Astrocyte (in vitro differentiated cells and primary cell): ENCODE results near the gene BTG2. TPM values are rescaled to one million over a fixed set of nuclear protein-coding genes. Genes with fewer than 3 reads are reported as not detected.

Experiments
- DNase-seq: peaks from one replicate; pipeline ENCODE4 v3.0.0-alpha.2; 2010; ENCODE audit warnings: low read depth
- FAIRE-seq: peaks from 2 replicates; lab custom pipeline; 2011; peaks lifted over from hg19 to GRCh38; lab: Jason Lieb, UNC
- H2AFZ ChIP-seq: 2 replicates; pipeline ENCODE4 v1.6.0; 2012; ENCODE audit warnings: low read depth, low read length, inconsistent platforms
- H3K27ac ChIP-seq: 2 replicates; pipeline ENCODE4 v1.5.1; 2011; ENCODE audit warnings: low read depth, low read length, inconsistent platforms
- H3K27me3 ChIP-seq: 2 replicates; pipeline ENCODE4 v1.6.0; 2011; ENCODE audit warnings: low read length, inconsistent platforms; ENCODE audit not compliant: insufficient read depth
- H3K36me3 ChIP-seq: 2 replicates; pipeline ENCODE4 v1.5.1; 2011; ENCODE audit warnings: low read length, inconsistent platforms; ENCODE audit not compliant: insufficient read depth
- H3K4me1 ChIP-seq: 2 replicates; pipeline ENCODE4 v1.5.1; 2011; ENCODE audit warnings: low read length, inconsistent platforms; ENCODE audit not compliant: insufficient read depth
- H3K4me2 ChIP-seq: 2 replicates; pipeline ENCODE4 v1.6.0; 2012; ENCODE audit warnings: low read length, inconsistent platforms
- H3K4me3 ChIP-seq: 2 replicates; pipeline ENCODE4 v1.5.1; 2011; ENCODE audit warnings: low read depth, mild to moderate bottlenecking, low read length, inconsistent platforms; ENCODE audit not compliant: insufficient read depth
- H3K79me2 ChIP-seq: 2 replicates; pipeline ENCODE4 v1.6.0; 2012; ENCODE audit warnings: mild to moderate bottlenecking, low read length, inconsistent platforms; ENCODE audit not compliant: insufficient read depth
- H3K9ac ChIP-seq: 2 replicates; pipeline ENCODE4 v1.6.0; 2012; ENCODE audit warnings: mild to moderate bottlenecking, low read length, inconsistent platforms
- H3K9me3 ChIP-seq: 2 replicates; pipeline ENCODE4 v1.5.1; 2012; ENCODE audit warnings: low read depth, mild to moderate bottlenecking, low read length, inconsistent platforms; ENCODE audit not compliant: insufficient read depth
- H4K20me1 ChIP-seq: 2 replicates; pipeline ENCODE4 v1.6.0; 2012; ENCODE audit warnings: low read length, inconsistent platforms; ENCODE audit not compliant: insufficient read depth
- H3K27ac Mint-ChIP-seq: one replicate; pipeline ENCODE4 v1.8.0; 2021; ENCODE audit warnings: mild to moderate bottlenecking, mixed read lengths; ENCODE audit not compliant: unreplicated experiment
- H3K27me3 Mint-ChIP-seq: one replicate; pipeline ENCODE4 v1.8.0; 2021; ENCODE audit warnings: low read depth, mixed read lengths; ENCODE audit not compliant: unreplicated experiment
- H3K36me3 Mint-ChIP-seq: one replicate; pipeline ENCODE4 v1.8.0; 2021; ENCODE audit warnings: low read depth, mixed read lengths; ENCODE audit not compliant: unreplicated experiment
- H3K4me1 Mint-ChIP-seq: one replicate; pipeline ENCODE4 v1.8.0; 2021; ENCODE audit warnings: low read depth, mixed read lengths; ENCODE audit not compliant: unreplicated experiment
- H3K4me3 Mint-ChIP-seq: one replicate; pipeline ENCODE4 v1.8.0; 2021; ENCODE audit warnings: mild to moderate bottlenecking, moderate library complexity, mixed read lengths; ENCODE audit not compliant: unreplicated experiment
- H3K9me3 Mint-ChIP-seq: one replicate; pipeline ENCODE4 v1.8.0; 2021; ENCODE audit warnings: mild to moderate bottlenecking, mixed read lengths; ENCODE audit not compliant: unreplicated experiment
- CTCF ChIP-seq: IDR thresholded peaks from 2 replicates; pipeline ENCODE4 v1.5.1; 2011; ENCODE audit warnings: low read depth, mild to moderate bottlenecking, inconsistent platforms, low read length, moderate library complexity; ENCODE audit not compliant: insufficient read depth
- EZH2 ChIP-seq: IDR thresholded peaks from 2 replicates; pipeline ENCODE4 v1.6.1; 2012; ENCODE audit warnings: mild to moderate bottlenecking, low read length, inconsistent platforms; ENCODE audit not compliant: insufficient read depth
- total RNA-seq: library from RNA; stranded (reverse); gene quantifications from 2 replicates; pipeline ENCODE4 v1.2.1, GENCODE V29; 2021

The BTG2 gene
- total RNA-seq, 1 donor from 2014 or later = 58.3 TPM

- TF ChIP-seq CTCF (no peak), EZH2 (no peak)
- Histone ChIP-seq H3K27me3 (peaks cover 5% of the 10 kb centered on the region), H3K4me2 (no peak overlapping the region), H3K79me2 (no peaks in the 10 kb centered on the region), H3K9ac (no peak overlapping the region), H4K20me1 (no peaks in the 10 kb centered on the region), H3K36me3 (no peaks in the 10 kb centered on the region), H3K4me3 (no peak overlapping the region), H3K27ac (no peak overlapping the region), H3K9me3 (no peaks in the 10 kb centered on the region), H2AFZ (no peak overlapping the region), H3K4me1 (peaks cover 8% of the 10 kb centered on the region)
- Mint-ChIP-seq H3K4me1 (peaks cover 5% of the 10 kb centered on the region), H3K27me3 (peaks cover 23% of the 10 kb centered on the region), H3K4me3 (no peak overlapping the region), H3K27ac (no peak overlapping the region), H3K9me3 (no peaks in the 10 kb centered on the region), H3K36me3 (no peaks in the 10 kb centered on the region)
- DNase-seq = no peak
- FAIRE-seq = no peak
These were observed 13.9 kb upstream of the BTG2 start for GRCh38 chr1:203291201-203292096.

GRCh38 chr1:203295796-203296195 is 9.5 kb upstream of the BTG2 start:
- no peak overlapping the region for H3K9ac ChIP-seq
- no peak overlapping the region for H3K27ac ChIP-seq
- no peaks in the 10 kb centered on the region for H3K36me3 ChIP-seq
- no peak for DNase-seq
- H3K27ac Mint-ChIP-seq = no peak overlapping the region
- no peak for FAIRE-seq
- H3K4me1 ChIP-seq = no peaks in the 10 kb centered on the region
- H3K4me1 Mint-ChIP-seq = no peaks in the 10 kb centered on the region
- H3K4me3 ChIP-seq = no peak overlapping the region
- no peak overlapping the region for H3K4me3 Mint-ChIP-seq
- TF ChIP-seq CTCF = no peak
- no peak for TF ChIP-seq EZH2
- peaks cover 48% of the 10 kb centered on the region for H3K27me3 Mint-ChIP-seq
- no peaks in the 10 kb centered on the region for H3K36me3 Mint-ChIP-seq
- H3K79me2 ChIP-seq = no peaks in the 10 kb centered on the region
- no peak overlapping the region for H3K4me2 ChIP-seq
- peaks cover 15% of the 10 kb centered on the region for H3K27me3 ChIP-seq
- no peak overlapping the region for H2AFZ ChIP-seq
- H3K9me3 ChIP-seq = no peaks in the 10 kb centered on the region
- H3K9me3 Mint-ChIP-seq = no peaks in the 10 kb centered on the region
- H4K20me1 ChIP-seq = no peaks in the 10 kb centered on the region
